GM23338 (cell line): Measurements from ENCODE around the gene TMEM178A. TPM values are rescaled to one million over a fixed set of nuclear protein-coding genes. Genes with fewer than 3 reads are reported as not detected.

Experiments
- ATAC-seq: fragments of 200-7000 bp; cut with Tn5 transposase; 3 replicates; pipeline ENCODE4 v1.9.1; 2020
- DNase-seq: peaks from one replicate; pipeline ENCODE4 v3.0.0-alpha.2; 2015; ENCODE audit warnings: low spot score
- H2AFZ ChIP-seq: fragments of 200-600 bp; sonication (generic); 2 replicates; pipeline ENCODE4 v1.8.0; 2016; ENCODE audit warnings: antibody characterized with exemption, mild to moderate bottlenecking, moderate library complexity
- H3F3A ChIP-seq: fragments of 200-600 bp; sonication (generic); replicated peaks from 2 replicates; pipeline ENCODE4 v1.8.0; 2017; ENCODE audit warnings: antibody characterized with exemption, mixed run types, low read depth
- H3K27ac ChIP-seq: fragments of 200-600 bp; sonication (generic); 2 replicates; pipeline ENCODE4 v1.6.1; 2016; ENCODE audit warnings: low read depth
- H3K27me3 ChIP-seq: fragments of 200-600 bp; sonication (generic); 2 replicates; pipeline ENCODE4 v1.8.0; 2016; ENCODE audit warnings: mild to moderate bottlenecking, mixed run types, moderate library complexity; ENCODE audit not compliant: insufficient read depth
- H3K36me3 ChIP-seq: fragments of 200-600 bp; sonication (generic); 2 replicates; pipeline ENCODE4 v1.8.0; 2016; ENCODE audit warnings: mild to moderate bottlenecking; ENCODE audit not compliant: insufficient read depth
- H3K4me1 ChIP-seq: fragments of 200-600 bp; sonication (generic); 2 replicates; pipeline ENCODE4 v1.8.0; 2016; ENCODE audit warnings: mild to moderate bottlenecking, moderate library complexity; ENCODE audit not compliant: insufficient read depth
- H3K4me2 ChIP-seq: fragments of 200-600 bp; sonication (generic); 2 replicates; pipeline ENCODE4 v1.7.1; 2017; ENCODE audit warnings: mixed run types
- H3K4me3 ChIP-seq: fragments of 200-600 bp; sonication (generic); 2 replicates; pipeline ENCODE4 v1.6.1; 2016; ENCODE audit warnings: mixed run types
- H3K79me2 ChIP-seq: fragments of 200-600 bp; sonication (generic); replicated peaks from 2 replicates; pipeline ENCODE4 v1.8.0; 2017; ENCODE audit warnings: mild to moderate bottlenecking; ENCODE audit not compliant: insufficient read depth
- H3K9me2 ChIP-seq: fragments of 200-600 bp; sonication (generic); 2 replicates; pipeline ENCODE4 v1.8.0; 2017; ENCODE audit not compliant: insufficient read depth
- H4K20me1 ChIP-seq: fragments of 200-600 bp; sonication (generic); replicated peaks from 2 replicates; pipeline ENCODE4 v1.8.0; 2017; ENCODE audit warnings: mild to moderate bottlenecking; ENCODE audit not compliant: insufficient read depth
- H3K27ac Mint-ChIP-seq: 2 replicates; pipeline ENCODE4 v1.8.0; 2020; ENCODE audit warnings: inconsistent platforms, mild to moderate bottlenecking, moderate library complexity, mixed read lengths
- H3K27me3 Mint-ChIP-seq: 3 replicates; pipeline ENCODE4 v1.8.0; 2022; ENCODE audit warnings: low read depth, mild to moderate bottlenecking, moderate library complexity, mixed read lengths, inconsistent platforms; ENCODE audit not compliant: insufficient read depth, poor library complexity
- H3K36me3 Mint-ChIP-seq: 3 replicates; pipeline ENCODE4 v1.8.0; 2021; ENCODE audit warnings: low read depth, mild to moderate bottlenecking, inconsistent platforms, moderate library complexity, mixed read lengths
- H3K4me1 Mint-ChIP-seq: 3 replicates; pipeline ENCODE4 v1.8.0; 2020; ENCODE audit warnings: mild to moderate bottlenecking, inconsistent platforms, mixed read lengths
- H3K4me3 Mint-ChIP-seq: 3 replicates; pipeline ENCODE4 v1.8.0; 2021; ENCODE audit warnings: moderate library complexity, mild to moderate bottlenecking, inconsistent platforms, mixed read lengths
- H3K9me3 Mint-ChIP-seq: 3 replicates; pipeline ENCODE4 v1.8.0; 2020; ENCODE audit warnings: moderate library complexity, mild to moderate bottlenecking, inconsistent platforms, mixed read lengths
- CREB1 ChIP-seq: fragments of 250-450 bp; sonication (Bioruptor Pico); IDR thresholded peaks from 2 replicates; pipeline ENCODE4 v1.5.0; 2020; ENCODE audit warnings: low read depth, mild to moderate bottlenecking, moderate library complexity
- EZH2 ChIP-seq: fragments of 200-600 bp; sonication (generic); IDR thresholded peaks from one replicate; pipeline ENCODE4 v1.8.0; 2017; ENCODE audit warnings: antibody characterized with exemption, mild to moderate bottlenecking, low read depth; ENCODE audit not compliant: unreplicated experiment
- EZH2phosphoT487 ChIP-seq: fragments of 200-600 bp; sonication (generic); IDR thresholded peaks from one replicate; pipeline ENCODE4 v1.8.1; 2018; ENCODE audit warnings: antibody characterized with exemption; ENCODE audit not compliant: unreplicated experiment
- NANOG ChIP-seq: IDR thresholded peaks from 2 replicates; pipeline ENCODE4 v1.6.1; 2016; ENCODE audit warnings: antibody characterized with exemption, borderline replicate concordance
- POLR2AphosphoS5 ChIP-seq: IDR thresholded peaks from 2 replicates; pipeline ENCODE4 v1.6.1; 2016; ENCODE audit warnings: antibody characterized with exemption, low read depth
- ZNF331 ChIP-seq: fragments of 250-450 bp; sonication (Bioruptor Pico); IDR thresholded peaks from 2 replicates; pipeline ENCODE4 v1.5.0; 2020; ENCODE audit warnings: low read depth, mild to moderate bottlenecking, moderate library complexity
- polyA plus RNA-seq: library from polyadenylated mRNA; unstranded; fragments of >200 nt; fragmentation: Nextera tagmentation; extraction: Ambion mirVana; gene quantifications from 2 replicates; pipeline ENCODE4 v1.2.1, GENCODE V29; 2016
- total RNA-seq: library from RNA; depleted of rRNA; stranded (reverse); fragments of >200 nt; shearing (Covaris generic); gene quantifications from 2 replicates; pipeline ENCODE4 v1.2.3, GENCODE V29; 2014
- TF ChIP-seq, protein P1 (sequence below): IDR thresholded peaks from 2 replicates; pipeline ENCODE4 v1.6.1; 2016; ENCODE audit warnings: antibody characterized with exemption
- TF ChIP-seq, protein P2 (sequence below), 2 experiments: fragments of 200-600 bp in 1 of 2; sonication (generic) in 1 of 2; conservative IDR thresholded peaks; 2 replicates each; pipeline versions ENCODE4 v1.5.1 to v1.6.1; 2016 to 2017; ENCODE audit warnings: antibody characterized with exemption in 2 of 2, low read depth in 2 of 2, mild to moderate bottlenecking in 2 of 2, moderate library complexity in 1 of 2
- TF ChIP-seq, protein P3 (sequence below): IDR thresholded peaks from one replicate; pipeline ENCODE4 v1.6.1; 2018; ENCODE audit warnings: antibody characterized with exemption; ENCODE audit not compliant: unreplicated experiment

The TMEM178A gene
- total and polyA plus RNA-seq, 2 experiments from 2014 or later: 10.3 to 12.3 TPM

DNA sequence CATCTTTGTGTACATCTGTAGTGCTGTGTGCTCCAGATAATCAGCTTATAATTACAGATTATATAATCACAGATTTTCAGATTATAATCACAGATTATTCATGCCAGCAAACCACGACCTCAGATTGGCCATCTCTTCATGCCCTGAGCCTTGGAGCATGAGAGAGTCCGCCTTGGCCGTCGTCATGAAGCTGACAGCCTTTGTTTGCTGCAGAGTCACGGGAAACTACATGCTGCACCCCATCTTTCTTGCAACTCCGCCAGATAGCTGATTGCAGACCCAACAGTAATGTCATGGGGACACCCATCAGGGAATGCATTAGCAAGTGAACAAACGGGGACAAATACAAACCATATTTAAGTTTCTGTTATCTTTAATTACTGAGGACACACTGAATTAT lies 7.3 kb downstream of the TMEM178A start (continued):
- TF ChIP-seq, protein P1, sequence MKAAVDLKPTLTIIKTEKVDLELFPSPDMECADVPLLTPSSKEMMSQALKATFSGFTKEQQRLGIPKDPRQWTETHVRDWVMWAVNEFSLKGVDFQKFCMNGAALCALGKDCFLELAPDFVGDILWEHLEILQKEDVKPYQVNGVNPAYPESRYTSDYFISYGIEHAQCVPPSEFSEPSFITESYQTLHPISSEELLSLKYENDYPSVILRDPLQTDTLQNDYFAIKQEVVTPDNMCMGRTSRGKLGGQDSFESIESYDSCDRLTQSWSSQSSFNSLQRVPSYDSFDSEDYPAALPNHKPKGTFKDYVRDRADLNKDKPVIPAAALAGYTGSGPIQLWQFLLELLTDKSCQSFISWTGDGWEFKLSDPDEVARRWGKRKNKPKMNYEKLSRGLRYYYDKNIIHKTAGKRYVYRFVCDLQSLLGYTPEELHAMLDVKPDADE: no peak
- no peak for TF ChIP-seq NANOG
- no peak for TF ChIP-seq POLR2AphosphoS5
- TF ChIP-seq, protein P2, sequence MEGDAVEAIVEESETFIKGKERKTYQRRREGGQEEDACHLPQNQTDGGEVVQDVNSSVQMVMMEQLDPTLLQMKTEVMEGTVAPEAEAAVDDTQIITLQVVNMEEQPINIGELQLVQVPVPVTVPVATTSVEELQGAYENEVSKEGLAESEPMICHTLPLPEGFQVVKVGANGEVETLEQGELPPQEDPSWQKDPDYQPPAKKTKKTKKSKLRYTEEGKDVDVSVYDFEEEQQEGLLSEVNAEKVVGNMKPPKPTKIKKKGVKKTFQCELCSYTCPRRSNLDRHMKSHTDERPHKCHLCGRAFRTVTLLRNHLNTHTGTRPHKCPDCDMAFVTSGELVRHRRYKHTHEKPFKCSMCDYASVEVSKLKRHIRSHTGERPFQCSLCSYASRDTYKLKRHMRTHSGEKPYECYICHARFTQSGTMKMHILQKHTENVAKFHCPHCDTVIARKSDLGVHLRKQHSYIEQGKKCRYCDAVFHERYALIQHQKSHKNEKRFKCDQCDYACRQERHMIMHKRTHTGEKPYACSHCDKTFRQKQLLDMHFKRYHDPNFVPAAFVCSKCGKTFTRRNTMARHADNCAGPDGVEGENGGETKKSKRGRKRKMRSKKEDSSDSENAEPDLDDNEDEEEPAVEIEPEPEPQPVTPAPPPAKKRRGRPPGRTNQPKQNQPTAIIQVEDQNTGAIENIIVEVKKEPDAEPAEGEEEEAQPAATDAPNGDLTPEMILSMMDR (conservative IDR thresholded peaks at IDR 0.05; ENCODE audit: low read depth in 2 of 2): no peak
- no peak for TF ChIP-seq CREB1 (CRISPR knock-in tag)
- TF ChIP-seq, protein P3, sequence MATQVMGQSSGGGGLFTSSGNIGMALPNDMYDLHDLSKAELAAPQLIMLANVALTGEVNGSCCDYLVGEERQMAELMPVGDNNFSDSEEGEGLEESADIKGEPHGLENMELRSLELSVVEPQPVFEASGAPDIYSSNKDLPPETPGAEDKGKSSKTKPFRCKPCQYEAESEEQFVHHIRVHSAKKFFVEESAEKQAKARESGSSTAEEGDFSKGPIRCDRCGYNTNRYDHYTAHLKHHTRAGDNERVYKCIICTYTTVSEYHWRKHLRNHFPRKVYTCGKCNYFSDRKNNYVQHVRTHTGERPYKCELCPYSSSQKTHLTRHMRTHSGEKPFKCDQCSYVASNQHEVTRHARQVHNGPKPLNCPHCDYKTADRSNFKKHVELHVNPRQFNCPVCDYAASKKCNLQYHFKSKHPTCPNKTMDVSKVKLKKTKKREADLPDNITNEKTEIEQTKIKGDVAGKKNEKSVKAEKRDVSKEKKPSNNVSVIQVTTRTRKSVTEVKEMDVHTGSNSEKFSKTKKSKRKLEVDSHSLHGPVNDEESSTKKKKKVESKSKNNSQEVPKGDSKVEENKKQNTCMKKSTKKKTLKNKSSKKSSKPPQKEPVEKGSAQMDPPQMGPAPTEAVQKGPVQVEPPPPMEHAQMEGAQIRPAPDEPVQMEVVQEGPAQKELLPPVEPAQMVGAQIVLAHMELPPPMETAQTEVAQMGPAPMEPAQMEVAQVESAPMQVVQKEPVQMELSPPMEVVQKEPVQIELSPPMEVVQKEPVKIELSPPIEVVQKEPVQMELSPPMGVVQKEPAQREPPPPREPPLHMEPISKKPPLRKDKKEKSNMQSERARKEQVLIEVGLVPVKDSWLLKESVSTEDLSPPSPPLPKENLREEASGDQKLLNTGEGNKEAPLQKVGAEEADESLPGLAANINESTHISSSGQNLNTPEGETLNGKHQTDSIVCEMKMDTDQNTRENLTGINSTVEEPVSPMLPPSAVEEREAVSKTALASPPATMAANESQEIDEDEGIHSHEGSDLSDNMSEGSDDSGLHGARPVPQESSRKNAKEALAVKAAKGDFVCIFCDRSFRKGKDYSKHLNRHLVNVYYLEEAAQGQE: no peak
- TF ChIP-seq ZNF331 (CRISPR knock-in tag): no peak
- no peak for TF ChIP-seq EZH2phosphoT487

DNA sequence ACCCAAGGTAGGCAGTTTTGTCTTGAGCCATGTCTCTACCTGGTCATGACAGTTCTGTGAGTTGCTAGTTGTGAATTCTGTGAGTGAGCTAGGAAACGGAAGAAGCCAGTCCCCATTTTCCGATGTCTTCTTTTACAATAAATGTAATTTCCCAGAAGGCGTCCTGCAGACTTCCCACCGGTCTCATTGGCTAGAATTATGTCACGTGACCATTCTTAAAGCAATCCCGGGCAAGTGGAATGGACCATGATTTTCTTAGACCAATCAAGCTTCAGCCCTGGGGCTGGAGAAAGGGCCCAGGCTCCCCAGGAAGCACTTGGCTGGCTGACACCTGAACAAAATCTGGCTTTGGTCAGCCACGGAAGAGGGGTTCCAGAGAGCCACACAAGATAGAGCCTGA lies 10.6 kb downstream of the TMEM178A start:
- Histone ChIP-seq H3K4me2 (no peak overlapping the region), H3K9me2 (peaks cover 4% of the 10 kb centered on the region; the same call in 1 of the 2 replicates), H3K4me3 (no peak overlapping the region), H3K36me3 (peaks cover 5% of the 10 kb centered on the region; the same call in 1 of the 2 replicates), H3K79me2 (0 out of 2 replicates have a peak, but pooled peaks cover 4% of the 10 kb centered on the region), H4K20me1 (no peaks in the 10 kb centered on the region), H3K27me3 (no peaks in the 10 kb centered on the region), H3K27ac (no peak overlapping the region), H3F3A (no peaks in the 10 kb centered on the region), H2AFZ (no peak overlapping the region), H3K4me1 (peaks cover 14% of the 10 kb centered on the region)
- H3K27me3 Mint-ChIP-seq: peaks cover 2% of the 10 kb centered on the region
- peaks cover 18% of the 10 kb centered on the region for H3K36me3 Mint-ChIP-seq
- ATAC-seq (no peak), DNase-seq (no peak)
- H3K4me1 Mint-ChIP-seq: peaks cover 16% of the 10 kb centered on the region
- no peak overlapping the region for H3K4me3 Mint-ChIP-seq
- H3K27ac Mint-ChIP-seq: no peak overlapping the region
- H3K9me3 Mint-ChIP-seq: peaks cover 17% of the 10 kb centered on the region
- TF ChIP-seq ZNF331 (CRISPR knock-in tag): no peak
- TF ChIP-seq, protein P3: no peak
- no peak for TF ChIP-seq EZH2
